ENCODE measurements around the gene KIAA1210. TPM values are rescaled to one million over a fixed set of nuclear protein-coding genes. Genes with fewer than 3 reads are reported as not detected.

Gene KIAA1210
- total RNA-seq, 1 donor = not detected

DNA sequence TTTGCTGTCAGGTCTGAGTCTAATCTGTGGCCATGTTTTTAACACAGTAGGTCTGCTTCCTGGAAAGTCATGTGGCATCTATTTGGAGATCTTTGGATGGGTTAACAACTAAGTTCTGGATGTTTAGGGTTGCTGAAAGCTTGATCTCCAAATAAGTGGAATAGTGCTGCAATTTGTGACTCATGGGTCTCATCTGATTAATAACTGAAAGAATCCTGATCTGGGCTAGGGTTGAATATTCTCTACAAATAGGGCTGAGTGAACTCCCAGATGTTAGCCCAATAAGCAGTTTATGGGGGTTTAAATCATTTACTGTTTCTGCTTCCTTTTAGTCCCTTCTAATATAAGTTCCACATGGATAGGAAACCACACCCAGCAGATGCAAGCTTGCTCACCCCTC is 31.7 kb downstream of the KIAA1210 start:
- DNase-seq (ENCODE audit: low read depth) = no peak
- no peak overlapping the region for H3K4me3 ChIP-seq (ENCODE audit: low read depth, low read length)
- TF ChIP-seq, protein P1, sequence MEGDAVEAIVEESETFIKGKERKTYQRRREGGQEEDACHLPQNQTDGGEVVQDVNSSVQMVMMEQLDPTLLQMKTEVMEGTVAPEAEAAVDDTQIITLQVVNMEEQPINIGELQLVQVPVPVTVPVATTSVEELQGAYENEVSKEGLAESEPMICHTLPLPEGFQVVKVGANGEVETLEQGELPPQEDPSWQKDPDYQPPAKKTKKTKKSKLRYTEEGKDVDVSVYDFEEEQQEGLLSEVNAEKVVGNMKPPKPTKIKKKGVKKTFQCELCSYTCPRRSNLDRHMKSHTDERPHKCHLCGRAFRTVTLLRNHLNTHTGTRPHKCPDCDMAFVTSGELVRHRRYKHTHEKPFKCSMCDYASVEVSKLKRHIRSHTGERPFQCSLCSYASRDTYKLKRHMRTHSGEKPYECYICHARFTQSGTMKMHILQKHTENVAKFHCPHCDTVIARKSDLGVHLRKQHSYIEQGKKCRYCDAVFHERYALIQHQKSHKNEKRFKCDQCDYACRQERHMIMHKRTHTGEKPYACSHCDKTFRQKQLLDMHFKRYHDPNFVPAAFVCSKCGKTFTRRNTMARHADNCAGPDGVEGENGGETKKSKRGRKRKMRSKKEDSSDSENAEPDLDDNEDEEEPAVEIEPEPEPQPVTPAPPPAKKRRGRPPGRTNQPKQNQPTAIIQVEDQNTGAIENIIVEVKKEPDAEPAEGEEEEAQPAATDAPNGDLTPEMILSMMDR (IDR thresholded peaks at IDR 0.05; ENCODE audit: insufficient read depth, low read depth, low read length) = no peak

DNA sequence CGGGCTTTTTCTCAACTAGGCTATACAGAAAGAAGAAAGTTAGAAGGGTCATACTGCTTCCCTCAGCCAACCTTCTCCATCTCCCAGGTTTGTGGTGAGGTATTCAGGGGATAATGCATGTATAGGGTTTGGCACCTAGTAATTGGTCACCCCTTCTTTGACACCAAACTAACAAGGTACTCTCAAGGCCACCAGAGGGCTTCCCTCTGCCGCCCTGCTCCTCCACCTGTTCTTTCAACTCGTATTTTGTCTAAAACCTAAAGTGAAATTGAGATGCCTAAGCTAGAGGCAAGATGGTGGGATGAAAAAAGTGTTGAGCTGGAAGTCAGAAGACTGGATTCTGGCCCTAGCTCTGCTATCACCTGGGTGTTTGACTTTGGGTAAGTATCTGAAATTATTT is 32.8 kb downstream of the KIAA1210 start:
- no peak overlapping the region for H3K4me3 ChIP-seq (ENCODE audit: low read depth, low read length)
- TF ChIP-seq, protein P1 (IDR thresholded peaks at IDR 0.05; ENCODE audit: insufficient read depth, low read depth, low read length) = no peak
- DNase-seq (ENCODE audit: low read depth) = no peak

DNA sequence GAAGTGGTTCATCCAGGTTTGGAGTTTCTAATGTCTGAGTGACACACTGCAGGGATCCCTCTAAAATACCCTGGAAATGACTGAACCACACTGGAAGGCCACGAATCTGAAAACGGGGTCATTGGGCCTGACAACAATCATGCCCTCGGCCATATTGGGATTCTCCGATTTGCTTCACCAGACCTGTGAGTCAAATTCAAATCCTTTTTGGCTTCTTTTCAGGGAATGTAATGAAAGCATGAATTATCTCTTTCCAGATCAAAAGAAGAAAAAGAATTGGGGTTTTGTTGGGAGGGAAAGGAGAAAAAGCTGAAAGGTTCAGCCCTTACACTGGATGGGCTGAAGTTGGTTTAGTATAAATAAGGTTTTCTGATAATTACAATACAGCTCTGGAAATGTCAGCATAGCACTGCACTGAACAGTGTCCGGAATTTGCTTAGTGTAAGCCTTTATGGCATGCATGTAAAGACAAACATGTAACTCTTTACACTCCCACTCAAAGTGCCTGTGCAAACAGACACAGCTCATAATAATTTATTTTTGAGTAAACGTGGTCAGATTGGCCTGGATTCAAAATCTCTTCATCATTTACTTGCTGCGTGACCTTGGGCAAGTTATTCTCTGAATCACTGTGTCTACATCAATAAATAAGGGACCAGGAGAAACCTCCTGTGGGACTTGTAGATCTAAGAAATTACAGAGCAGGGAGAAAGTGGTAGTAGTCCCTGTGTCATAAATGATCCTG is 33.4 kb downstream of the KIAA1210 start:
- peak; percentile 38 for DNase-seq (ENCODE audit: low read depth)
- no peak overlapping the region for H3K4me3 ChIP-seq (ENCODE audit: low read depth, low read length)
- TF ChIP-seq, protein P1 (IDR thresholded peaks at IDR 0.05; ENCODE audit: insufficient read depth, low read depth, low read length) = no peak

DNA sequence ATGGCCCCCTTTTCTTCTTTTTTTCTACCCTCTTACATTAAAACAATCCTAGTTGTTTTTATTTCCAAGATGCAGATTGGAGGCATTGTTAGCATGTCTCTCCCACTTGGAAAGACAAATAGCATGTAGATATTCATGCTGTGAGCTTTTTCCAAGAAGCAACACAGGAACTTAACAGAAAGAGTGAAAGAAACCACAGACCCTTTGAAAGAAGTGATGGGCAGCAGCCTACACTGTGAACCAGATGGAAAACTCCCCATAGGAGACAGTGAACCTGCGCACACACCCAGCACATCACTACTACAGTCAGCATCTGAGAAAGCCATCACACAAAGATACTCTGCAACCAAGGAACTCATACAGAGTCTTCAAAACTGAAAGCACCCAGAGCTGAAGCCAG is 37.0 kb downstream of the KIAA1210 start:
- TF ChIP-seq, protein P1 (IDR thresholded peaks at IDR 0.05; ENCODE audit: insufficient read depth, low read depth, low read length) = no peak
- DNase-seq (ENCODE audit: low read depth) = no peak
- no peak overlapping the region for H3K4me3 ChIP-seq (ENCODE audit: low read depth, low read length)

DNA sequence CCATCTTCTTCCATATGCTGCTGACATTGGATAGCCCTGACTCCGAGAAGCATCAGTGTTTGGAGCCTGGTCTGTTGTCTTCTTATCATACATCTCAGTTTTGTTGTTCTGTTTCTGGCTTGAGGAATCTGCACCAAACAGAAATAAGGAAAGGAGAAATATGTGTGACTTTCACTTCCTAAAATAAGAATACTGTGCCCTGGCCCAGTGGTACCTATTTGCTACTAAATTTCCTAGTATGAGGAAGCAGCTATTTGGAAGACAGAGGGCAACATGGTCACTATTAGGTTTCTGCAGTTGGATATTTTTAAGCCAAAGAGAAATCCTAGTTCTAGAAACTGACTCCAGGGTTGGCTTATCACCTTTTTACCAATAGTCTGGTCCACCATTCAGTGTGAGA is 38.0 kb downstream of the KIAA1210 start:
- TF ChIP-seq, protein P1 (IDR thresholded peaks at IDR 0.05; ENCODE audit: insufficient read depth, low read depth, low read length) = no peak
- no peak overlapping the region for H3K4me3 ChIP-seq (ENCODE audit: low read depth, low read length)
- no peak for DNase-seq (ENCODE audit: low read depth)

DNA sequence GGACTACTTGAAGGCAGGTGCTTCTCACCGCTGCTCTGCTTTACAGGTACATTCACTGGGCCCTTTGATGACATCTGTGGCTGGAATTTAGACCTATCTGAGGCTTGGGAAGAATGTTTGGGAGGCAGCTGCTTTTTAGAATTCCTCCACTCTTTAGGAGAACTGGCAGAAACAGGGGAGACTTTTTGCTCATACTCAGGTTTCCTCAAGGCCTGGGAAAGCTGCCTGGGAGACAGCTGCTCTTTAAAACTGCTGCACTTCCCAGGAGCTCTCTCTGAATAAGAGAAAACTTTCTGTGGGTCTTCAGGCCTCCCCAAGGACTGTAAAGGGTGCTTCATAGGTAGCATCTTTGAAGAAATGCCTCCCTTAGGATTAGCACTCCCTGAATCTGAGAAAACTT is 40.5 kb downstream of the KIAA1210 start:
- no peak overlapping the region for H3K4me3 ChIP-seq (ENCODE audit: low read depth, low read length)
- no peak for DNase-seq (ENCODE audit: low read depth)
- TF ChIP-seq, protein P1 (IDR thresholded peaks at IDR 0.05; ENCODE audit: insufficient read depth, low read depth, low read length) = no peak

DNA sequence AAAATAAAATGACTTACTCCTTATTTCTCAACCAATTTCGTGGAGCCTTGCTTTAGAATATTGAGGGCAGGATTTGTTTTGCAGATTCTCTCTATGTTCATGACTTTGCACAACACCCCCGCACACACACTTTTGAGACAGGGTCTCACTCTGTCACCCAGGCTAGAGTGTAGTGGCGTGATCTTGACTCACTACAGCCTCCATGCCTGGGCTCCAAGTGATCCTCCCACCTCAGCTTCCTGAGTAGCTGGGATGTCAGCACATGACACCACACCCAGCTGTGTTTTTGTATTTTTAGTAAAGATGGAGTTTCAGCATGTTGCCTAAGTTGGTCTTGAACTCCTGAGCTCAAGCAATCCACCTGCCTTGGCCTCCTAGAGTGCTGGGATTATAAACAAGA is 42.8 kb downstream of the KIAA1210 start:
- no peak for DNase-seq (ENCODE audit: low read depth)
- TF ChIP-seq, protein P1 (IDR thresholded peaks at IDR 0.05; ENCODE audit: insufficient read depth, low read depth, low read length) = no peak
- H3K4me3 ChIP-seq (ENCODE audit: low read depth, low read length) = no peak overlapping the region

Measured in fibroblast of villous mesenchyme (primary cell).